NCI-H1930 (cell line): ENCODE measurements around the gene LRRC59.
"Not testable (repeated sequence)": the region's sequence is repeated elsewhere in the genome, so short reads cannot be mapped to it uniquely, and the experiment has no call there.

Source experiments
- DNase-seq, 2 experiments: peaks; one replicate each; lab custom pipeline; 2025; lab: John Stamatoyannopoulos, UW

The LRRC59 gene

GRCh38 chr17:50424996-50425681 lies 27.8 kb upstream of the LRRC59 start:
- DNase-seq = no peak

- no peak for DNase-seq
Observed at GRCh38 chr17:50424246-50424995, 27.1 kb upstream of the LRRC59 start.

- DNase-seq = no peak
Observed at GRCh38 chr17:50423553-50424159, 26.3 kb upstream of the LRRC59 start.

GRCh38 chr17:50422738-50423137 lies 25.4 kb upstream of the LRRC59 start:
- DNase-seq = no peak

- no peak for DNase-seq
Observed at GRCh38 chr17:50421308-50422051, 24.2 kb upstream of the LRRC59 start.

GRCh38 chr17:50420419-50421112 lies 23.2 kb upstream of the LRRC59 start:
- no peak for DNase-seq

GRCh38 chr17:50419577-50419976 lies 22.3 kb upstream of the LRRC59 start:
- DNase-seq = not testable (repeated sequence)

- no peak for DNase-seq
Observed at GRCh38 chr17:50414808-50415207, 17.5 kb upstream of the LRRC59 start.

- no peak for DNase-seq
Observed at GRCh38 chr17:50412188-50412732, 14.9 kb upstream of the LRRC59 start.

- DNase-seq = no peak
Observed at GRCh38 chr17:50407921-50408320, 10.6 kb upstream of the LRRC59 start.

- DNase-seq = no peak
Observed at GRCh38 chr17:50406578-50406977, 9.3 kb upstream of the LRRC59 start.

- not testable (repeated sequence) for DNase-seq
Observed at GRCh38 chr17:50405351-50405750, 8.0 kb upstream of the LRRC59 start.

GRCh38 chr17:50399591-50399990 lies 2.3 kb upstream of the LRRC59 start:
- not testable (repeated sequence) for DNase-seq

GRCh38 chr17:50398672-50399071 lies 1.3 kb upstream of the LRRC59 start:
- not testable (repeated sequence) for DNase-seq

- DNase-seq = no peak
Observed at GRCh38 chr17:50397919-50398285, 579 bp upstream of the LRRC59 start.

- DNase-seq = peak in 1 of 2 experiments; percentile 9
Observed at GRCh38 chr17:50396261-50397110, 837 bp downstream of the LRRC59 start.

- DNase-seq = no peak
Observed at GRCh38 chr17:50394711-50395110, 2.6 kb downstream of the LRRC59 start.

GRCh38 chr17:50393700-50394099 lies 3.6 kb downstream of the LRRC59 start:
- no peak for DNase-seq

- no peak for DNase-seq
Observed at GRCh38 chr17:50392621-50393020, 4.7 kb downstream of the LRRC59 start.

- DNase-seq = no peak
Observed at GRCh38 chr17:50389534-50389933, 7.8 kb downstream of the LRRC59 start.

GRCh38 chr17:50388728-50389127 lies 8.6 kb downstream of the LRRC59 start:
- no peak for DNase-seq
